ENCODE measurements around the gene NNAT. TPM values are rescaled to one million over a fixed set of nuclear protein-coding genes. Genes with fewer than 3 reads are reported as not detected.
"Not testable (repeated sequence)": the region's sequence is repeated elsewhere in the genome, so short reads cannot be mapped to it uniquely, and the experiment has no call there.

NNAT gene
- total RNA-seq, 1 experiment from 2014 or later, result not detected

DNA sequence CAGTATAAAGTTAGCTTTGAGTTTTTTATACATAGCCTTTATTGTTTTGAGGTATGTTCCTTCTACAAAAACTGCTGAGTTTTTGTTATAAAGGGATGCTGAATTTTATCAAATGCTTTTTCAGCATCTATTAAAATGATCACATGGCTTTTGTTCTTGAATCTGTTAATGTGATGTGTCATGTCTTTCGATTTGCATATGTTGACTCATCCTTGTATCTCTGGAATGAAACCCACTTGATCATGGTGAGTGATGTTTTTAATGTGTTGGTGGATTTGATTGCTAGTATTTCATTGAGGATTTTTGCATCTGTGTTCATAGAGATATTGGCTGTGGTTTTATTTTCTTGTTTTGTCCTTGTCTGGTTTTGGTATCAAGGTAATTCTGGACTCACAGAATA, 31.4 kb downstream of the NNAT start:
- intact Hi-C loops (cut with micrococcal nuclease; ENCODE audit: unreplicated experiment), result no loop called here
- ChIA-PET CTCF (no interaction called here), POLR2A (ENCODE audit: low non-redundant PET) (no interaction called here)
- BruUV-seq (replicated peaks), result no TSS peak
- no peaks in the 10 kb centered on the region for H3K4me1 ChIP-seq (ENCODE audit: insufficient read depth, low read length, poor library complexity, severe bottlenecking)
- no peaks in the 10 kb centered on the region for H3K27me3 ChIP-seq (replicated peaks; ENCODE audit: insufficient read depth, low read depth, low read length, poor library complexity)
- no peak for TF ChIP-seq EZH2 (IDR thresholded peaks at IDR 0.05; ENCODE audit: borderline replicate concordance, low read depth, low read length, poor library complexity, severe bottlenecking)
- DNase-seq (ENCODE audit: low spot score), result peak; percentile 50
- no peak overlapping the region for H3K4me3 ChIP-seq (ENCODE audit: low read depth, low read length, poor library complexity, severe bottlenecking)
- no peak overlapping the region for H3K27ac ChIP-seq (ENCODE audit: low read depth, low read length, poor library complexity, severe bottlenecking)
- no peaks in the 10 kb centered on the region for H3K9me3 ChIP-seq (ENCODE audit: low read depth, low read length, poor library complexity, severe bottlenecking)
- H3K36me3 ChIP-seq (ENCODE audit: insufficient read depth, low read length, poor library complexity, severe bottlenecking), result no peaks in the 10 kb centered on the region

DNA sequence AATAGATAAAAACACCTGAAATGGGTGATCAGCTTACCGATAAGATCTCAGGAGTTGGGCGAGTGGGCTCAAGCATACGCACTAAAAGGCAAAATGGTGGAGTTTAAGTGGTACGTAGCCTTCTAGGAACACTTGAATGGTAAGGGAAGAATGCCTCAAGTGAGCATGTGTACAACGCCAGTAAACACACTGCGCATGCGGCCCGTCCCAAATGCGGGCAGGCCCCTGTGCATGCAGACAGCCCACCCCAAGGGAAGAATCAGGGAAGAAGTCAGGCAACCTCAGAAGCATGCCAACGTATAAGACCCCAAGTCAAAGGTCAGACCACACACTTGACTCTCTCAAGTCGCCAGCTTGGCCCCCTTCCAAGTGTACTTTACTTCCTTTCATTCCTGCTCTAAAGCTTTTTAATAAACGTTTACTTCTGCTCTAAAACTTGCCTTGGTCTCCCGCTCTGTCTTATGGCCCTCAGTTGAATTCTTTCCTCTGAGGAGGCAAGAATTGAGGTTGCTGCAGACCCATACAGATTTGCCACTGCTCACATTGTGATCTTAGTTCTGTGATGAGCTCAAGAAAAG, 33.8 kb downstream of the NNAT start:
- H3K36me3 ChIP-seq (ENCODE audit: insufficient read depth, low read length, poor library complexity, severe bottlenecking); H3K27me3 ChIP-seq (replicated peaks; ENCODE audit: insufficient read depth, low read depth, low read length, poor library complexity); H3K9me3 ChIP-seq (ENCODE audit: low read depth, low read length, poor library complexity, severe bottlenecking); intact Hi-C loops (cut with micrococcal nuclease; ENCODE audit: unreplicated experiment); POLR2A ChIA-PET (ENCODE audit: low non-redundant PET); H3K4me3 ChIP-seq (ENCODE audit: low read depth, low read length, poor library complexity, severe bottlenecking); DNase-seq (ENCODE audit: low spot score); H3K27ac ChIP-seq (ENCODE audit: low read depth, low read length, poor library complexity, severe bottlenecking); H3K4me1 ChIP-seq (ENCODE audit: insufficient read depth, low read length, poor library complexity, severe bottlenecking); CTCF ChIA-PET; BruUV-seq (replicated peaks): not testable (repeated sequence)

DNA sequence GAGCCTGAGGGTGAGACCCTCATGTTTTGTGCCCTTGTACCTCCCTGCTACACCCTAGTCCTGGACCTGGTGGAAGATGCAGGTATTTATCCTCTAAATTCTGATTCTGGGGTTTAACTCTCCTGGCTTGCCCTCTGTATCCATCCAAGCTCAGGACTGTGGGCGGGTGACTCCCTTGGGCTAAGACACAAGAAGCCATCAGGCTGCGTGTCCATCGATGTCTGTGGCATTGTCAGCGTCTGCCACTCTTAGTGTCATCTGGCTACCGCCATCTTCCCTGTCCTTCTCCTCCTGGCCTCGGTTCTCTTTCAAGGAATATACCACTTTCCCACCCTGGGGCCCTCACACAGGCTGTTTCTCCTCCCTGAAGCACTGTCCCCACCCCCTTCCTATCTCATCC, 35.5 kb downstream of the NNAT start:
- no peaks in the 10 kb centered on the region for H3K27me3 ChIP-seq (replicated peaks; ENCODE audit: insufficient read depth, low read depth, low read length, poor library complexity)
- TF ChIP-seq, protein P1, sequence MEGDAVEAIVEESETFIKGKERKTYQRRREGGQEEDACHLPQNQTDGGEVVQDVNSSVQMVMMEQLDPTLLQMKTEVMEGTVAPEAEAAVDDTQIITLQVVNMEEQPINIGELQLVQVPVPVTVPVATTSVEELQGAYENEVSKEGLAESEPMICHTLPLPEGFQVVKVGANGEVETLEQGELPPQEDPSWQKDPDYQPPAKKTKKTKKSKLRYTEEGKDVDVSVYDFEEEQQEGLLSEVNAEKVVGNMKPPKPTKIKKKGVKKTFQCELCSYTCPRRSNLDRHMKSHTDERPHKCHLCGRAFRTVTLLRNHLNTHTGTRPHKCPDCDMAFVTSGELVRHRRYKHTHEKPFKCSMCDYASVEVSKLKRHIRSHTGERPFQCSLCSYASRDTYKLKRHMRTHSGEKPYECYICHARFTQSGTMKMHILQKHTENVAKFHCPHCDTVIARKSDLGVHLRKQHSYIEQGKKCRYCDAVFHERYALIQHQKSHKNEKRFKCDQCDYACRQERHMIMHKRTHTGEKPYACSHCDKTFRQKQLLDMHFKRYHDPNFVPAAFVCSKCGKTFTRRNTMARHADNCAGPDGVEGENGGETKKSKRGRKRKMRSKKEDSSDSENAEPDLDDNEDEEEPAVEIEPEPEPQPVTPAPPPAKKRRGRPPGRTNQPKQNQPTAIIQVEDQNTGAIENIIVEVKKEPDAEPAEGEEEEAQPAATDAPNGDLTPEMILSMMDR (conservative IDR thresholded peaks at IDR 0.05; ENCODE audit: low read depth, low read length), result no peak
- TF ChIP-seq EZH2 (IDR thresholded peaks at IDR 0.05; ENCODE audit: borderline replicate concordance, low read depth, low read length, poor library complexity, severe bottlenecking), result no peak
- CTCF ChIA-PET, result no interaction called here
- no peaks in the 10 kb centered on the region for H3K4me1 ChIP-seq (ENCODE audit: insufficient read depth, low read length, poor library complexity, severe bottlenecking)
- BruUV-seq (replicated peaks), result no TSS peak
- H3K27ac ChIP-seq (ENCODE audit: low read depth, low read length, poor library complexity, severe bottlenecking), result no peak overlapping the region
- POLR2A ChIA-PET (ENCODE audit: low non-redundant PET), result no interaction called here
- no peak for DNase-seq (ENCODE audit: low spot score)
- H3K36me3 ChIP-seq (ENCODE audit: insufficient read depth, low read length, poor library complexity, severe bottlenecking), result no peaks in the 10 kb centered on the region
- H3K9me3 ChIP-seq (ENCODE audit: low read depth, low read length, poor library complexity, severe bottlenecking), result no peaks in the 10 kb centered on the region
- intact Hi-C loops (cut with micrococcal nuclease; ENCODE audit: unreplicated experiment), result no loop called here
- no peak overlapping the region for H3K4me3 ChIP-seq (ENCODE audit: low read depth, low read length, poor library complexity, severe bottlenecking)

DNA sequence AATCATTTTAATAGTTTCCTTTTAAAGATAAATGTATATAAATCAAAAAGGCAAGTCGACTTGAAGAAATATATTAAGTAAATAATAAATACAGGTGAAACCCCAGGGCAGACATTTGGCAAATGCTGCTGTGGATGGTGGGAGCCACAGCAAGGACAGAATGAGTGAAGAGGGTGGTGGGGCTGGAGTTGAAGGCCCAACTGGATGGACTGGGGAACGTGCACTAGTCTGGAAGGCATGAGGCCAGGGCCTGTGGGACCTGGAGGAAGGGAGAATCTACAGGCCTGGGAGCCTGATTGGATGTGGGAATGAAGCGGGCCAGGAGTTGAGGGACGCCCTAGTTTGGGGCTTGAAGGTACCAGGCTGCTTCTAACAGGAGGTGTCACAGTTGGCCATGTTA, 37.3 kb downstream of the NNAT start:
- POLR2A ChIA-PET (ENCODE audit: low non-redundant PET), result no interaction called here
- Histone ChIP-seq H3K27me3 (replicated peaks; ENCODE audit: insufficient read depth, low read depth, low read length, poor library complexity) (no peaks in the 10 kb centered on the region), H3K4me1 (ENCODE audit: insufficient read depth, low read length, poor library complexity, severe bottlenecking) (no peaks in the 10 kb centered on the region), H3K4me3 (ENCODE audit: low read depth, low read length, poor library complexity, severe bottlenecking) (no peak overlapping the region), H3K36me3 (ENCODE audit: insufficient read depth, low read length, poor library complexity, severe bottlenecking) (no peaks in the 10 kb centered on the region), H3K9me3 (ENCODE audit: low read depth, low read length, poor library complexity, severe bottlenecking) (no peaks in the 10 kb centered on the region), H3K27ac (ENCODE audit: low read depth, low read length, poor library complexity, severe bottlenecking) (no peak overlapping the region)
- CTCF ChIA-PET, result no interaction called here
- TF ChIP-seq, protein P1 (conservative IDR thresholded peaks at IDR 0.05; ENCODE audit: low read depth, low read length), result no peak
- DNase-seq (ENCODE audit: low spot score), result no peak
- intact Hi-C loops (cut with micrococcal nuclease; ENCODE audit: unreplicated experiment), result no loop called here
- no TSS peak for BruUV-seq (replicated peaks)
